ENCODE measurements around the gene GMPPA. TPM values are rescaled to one million over a fixed set of nuclear protein-coding genes. Genes with fewer than 3 reads are reported as not detected.

Gene GMPPA
- total and polyA plus RNA-seq, 2 donors (not counting 1 experiment from before 2014, with no cell fraction given) = 38.3 to 59.7 TPM

DNA sequence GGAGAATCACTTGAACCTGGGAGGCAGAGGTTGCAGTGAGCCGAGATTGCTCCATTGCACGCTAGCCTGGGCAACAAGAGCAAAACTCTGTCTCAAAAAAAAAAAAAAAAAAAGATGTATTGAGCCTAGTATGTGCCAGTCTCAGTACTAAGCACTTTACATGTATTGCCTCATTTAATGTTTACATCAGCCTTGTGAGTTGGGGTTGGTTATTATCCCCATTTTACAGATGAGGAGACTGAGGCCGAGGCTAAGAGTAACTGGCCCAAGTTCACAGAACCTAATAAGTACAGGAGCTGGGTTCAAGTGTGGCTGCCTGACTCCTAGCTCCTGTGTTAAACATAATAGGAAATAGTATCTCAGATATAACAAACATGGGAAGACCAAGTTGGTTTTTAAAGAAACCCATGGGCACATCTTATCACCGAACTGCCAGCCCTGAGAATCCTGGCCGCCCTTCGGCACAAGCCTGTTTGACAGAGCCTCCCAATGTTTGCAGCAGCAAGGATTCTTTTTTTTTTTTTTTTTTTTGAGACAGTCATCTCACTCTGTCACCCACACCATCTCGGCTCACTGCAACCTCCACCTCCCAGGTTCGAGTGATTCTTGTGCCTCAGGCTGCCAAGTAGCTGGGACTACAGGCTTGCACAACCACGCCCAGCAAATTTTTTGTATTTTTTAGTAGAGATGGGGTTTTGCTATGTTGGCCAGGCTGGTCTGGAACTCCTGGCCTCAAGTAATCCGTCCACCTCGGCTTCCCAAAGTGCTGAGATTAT is 24.2 kb upstream of the GMPPA start:
- no peaks in the 10 kb centered on the region for H3K9me3 ChIP-seq (ENCODE audit: control insufficient read depth, insufficient read depth, low read depth, low read length)
- no peak overlapping the region for H3K9ac ChIP-seq (ENCODE audit: insufficient read depth, low read length)
- H3K4me1 ChIP-seq (ENCODE audit: control insufficient read depth, extremely low read depth, insufficient read depth, low read length) = peaks cover 2% of the 10 kb centered on the region
- no peak overlapping the region for H3K4me3 ChIP-seq (replicated peaks in 1 of 4; ENCODE audit: control extremely low read depth in 1 of 4, insufficient read depth in 1 of 4, low read depth in 3 of 4, low read length in 4 of 4)
- peaks cover 4% of the 10 kb centered on the region for H3K36me3 ChIP-seq (ENCODE audit: control insufficient read depth, insufficient read depth, low read length)
- TF ChIP-seq, protein P1, sequence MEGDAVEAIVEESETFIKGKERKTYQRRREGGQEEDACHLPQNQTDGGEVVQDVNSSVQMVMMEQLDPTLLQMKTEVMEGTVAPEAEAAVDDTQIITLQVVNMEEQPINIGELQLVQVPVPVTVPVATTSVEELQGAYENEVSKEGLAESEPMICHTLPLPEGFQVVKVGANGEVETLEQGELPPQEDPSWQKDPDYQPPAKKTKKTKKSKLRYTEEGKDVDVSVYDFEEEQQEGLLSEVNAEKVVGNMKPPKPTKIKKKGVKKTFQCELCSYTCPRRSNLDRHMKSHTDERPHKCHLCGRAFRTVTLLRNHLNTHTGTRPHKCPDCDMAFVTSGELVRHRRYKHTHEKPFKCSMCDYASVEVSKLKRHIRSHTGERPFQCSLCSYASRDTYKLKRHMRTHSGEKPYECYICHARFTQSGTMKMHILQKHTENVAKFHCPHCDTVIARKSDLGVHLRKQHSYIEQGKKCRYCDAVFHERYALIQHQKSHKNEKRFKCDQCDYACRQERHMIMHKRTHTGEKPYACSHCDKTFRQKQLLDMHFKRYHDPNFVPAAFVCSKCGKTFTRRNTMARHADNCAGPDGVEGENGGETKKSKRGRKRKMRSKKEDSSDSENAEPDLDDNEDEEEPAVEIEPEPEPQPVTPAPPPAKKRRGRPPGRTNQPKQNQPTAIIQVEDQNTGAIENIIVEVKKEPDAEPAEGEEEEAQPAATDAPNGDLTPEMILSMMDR (conservative IDR thresholded peaks at IDR 0.05 in 1 of 2, IDR thresholded peaks at IDR 0.05 in 1 of 2; ENCODE audit: low read depth in 1 of 2, low read length in 2 of 2) = no peak
- TF ChIP-seq EZH2 (IDR thresholded peaks at IDR 0.05; ENCODE audit: low read length, missing control alignments) = no peak
- DNase-seq (ENCODE audit: low read depth in 2 of 2) = no peak
- H3K27me3 ChIP-seq (ENCODE audit: control insufficient read depth, insufficient read depth, low read length) = no peaks in the 10 kb centered on the region
- H3K79me2 ChIP-seq (ENCODE audit: control insufficient read depth, insufficient read depth, low read length) = no peaks in the 10 kb centered on the region
- no peak overlapping the region for H3K4me2 ChIP-seq (ENCODE audit: extremely low read depth, insufficient read depth, low read length)
- no peak overlapping the region for H3K27ac ChIP-seq (ENCODE audit: insufficient read depth, low read length)
- H2AFZ ChIP-seq (ENCODE audit: low read length) = no peak overlapping the region
- H4K20me1 ChIP-seq (ENCODE audit: control insufficient read depth, extremely low read depth, insufficient read depth, low read length) = no peaks in the 10 kb centered on the region

DNA sequence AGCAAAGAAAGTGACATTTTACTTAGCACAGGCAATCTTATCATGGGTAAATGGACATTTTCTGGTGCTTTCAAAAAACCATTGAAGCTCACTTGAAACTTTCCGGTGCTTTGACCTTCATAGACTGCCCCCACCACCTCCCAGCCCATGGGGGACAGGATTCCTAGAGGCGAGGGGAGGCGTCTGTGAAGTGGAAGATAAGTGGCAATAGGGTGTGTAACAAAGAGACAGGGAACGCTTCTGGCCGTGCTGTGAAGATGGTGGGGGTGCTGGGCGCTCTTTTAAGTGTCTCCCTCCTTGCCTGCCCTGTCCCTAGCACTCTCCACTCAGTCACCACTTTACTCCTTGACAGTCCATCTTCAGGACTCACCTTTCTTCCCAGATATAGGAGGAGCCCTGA is 23.4 kb upstream of the GMPPA start:
- peaks cover 4% of the 10 kb centered on the region for H3K36me3 ChIP-seq (ENCODE audit: control insufficient read depth, insufficient read depth, low read length)
- DNase-seq (ENCODE audit: low read depth in 2 of 2) = no peak
- no peaks in the 10 kb centered on the region for H3K27me3 ChIP-seq (ENCODE audit: control insufficient read depth, insufficient read depth, low read length)
- H2AFZ ChIP-seq (ENCODE audit: low read length) = no peak overlapping the region
- TF ChIP-seq, protein P1 (conservative IDR thresholded peaks at IDR 0.05 in 1 of 2, IDR thresholded peaks at IDR 0.05 in 1 of 2; ENCODE audit: low read depth in 1 of 2, low read length in 2 of 2) = no peak
- no peak for TF ChIP-seq EZH2 (IDR thresholded peaks at IDR 0.05; ENCODE audit: low read length, missing control alignments)
- no peaks in the 10 kb centered on the region for H4K20me1 ChIP-seq (ENCODE audit: control insufficient read depth, extremely low read depth, insufficient read depth, low read length)
- no peak overlapping the region for H3K4me2 ChIP-seq (ENCODE audit: extremely low read depth, insufficient read depth, low read length)
- H3K79me2 ChIP-seq (ENCODE audit: control insufficient read depth, insufficient read depth, low read length) = no peaks in the 10 kb centered on the region
- H3K9me3 ChIP-seq (ENCODE audit: control insufficient read depth, insufficient read depth, low read depth, low read length) = no peaks in the 10 kb centered on the region
- no peak overlapping the region for H3K4me3 ChIP-seq (replicated peaks in 1 of 4; ENCODE audit: control extremely low read depth in 1 of 4, insufficient read depth in 1 of 4, low read depth in 3 of 4, low read length in 4 of 4)
- H3K27ac ChIP-seq (ENCODE audit: insufficient read depth, low read length) = no peak overlapping the region
- no peaks in the 10 kb centered on the region for H3K4me1 ChIP-seq (ENCODE audit: control insufficient read depth, extremely low read depth, insufficient read depth, low read length)
- no peak overlapping the region for H3K9ac ChIP-seq (ENCODE audit: insufficient read depth, low read length)

DNA sequence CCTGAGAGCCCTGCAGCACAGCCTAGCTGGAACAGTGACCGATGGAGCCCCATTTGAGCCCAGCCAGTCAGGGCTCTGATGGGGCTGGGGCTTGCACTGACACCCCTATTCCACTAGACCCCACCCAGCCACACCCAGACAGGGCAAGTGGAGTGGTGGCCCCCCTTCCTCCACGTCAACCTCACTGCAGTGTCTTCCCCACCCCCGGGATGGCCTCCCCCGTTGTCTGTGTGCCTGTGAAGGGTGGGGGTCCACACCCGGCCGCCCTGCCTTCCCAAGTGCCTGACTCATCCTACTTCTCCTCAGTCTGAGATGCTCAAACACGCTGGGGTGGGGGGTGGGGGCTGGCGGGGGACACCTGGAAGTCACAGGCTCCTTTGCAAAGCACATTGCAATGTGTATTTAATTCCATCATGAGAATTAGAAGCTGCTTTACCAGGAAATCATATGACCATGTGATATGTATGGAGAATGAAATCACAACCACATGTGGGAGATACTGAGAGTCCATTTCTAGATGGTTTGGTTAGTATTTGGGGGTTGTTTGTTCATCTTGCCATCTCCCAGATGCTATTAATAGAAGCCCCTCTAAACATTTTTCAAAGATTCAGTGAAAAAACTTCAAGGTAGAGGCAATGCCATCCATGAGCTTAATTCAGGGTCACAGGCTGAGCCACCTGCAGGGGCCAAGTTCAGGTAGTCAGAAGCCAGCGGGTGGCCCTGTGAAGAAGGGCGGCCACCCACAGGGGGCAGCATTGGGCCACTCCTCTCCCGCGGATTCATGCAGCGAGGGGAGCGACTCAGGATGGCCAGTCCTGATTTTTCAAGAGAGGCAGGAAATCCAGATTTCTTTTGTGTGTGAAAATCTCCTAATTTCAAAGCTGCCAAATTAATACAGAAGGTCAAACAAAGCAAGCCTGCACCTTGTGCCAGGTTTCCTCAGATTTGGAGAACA is 22.7 kb upstream of the GMPPA start:
- H3K36me3 ChIP-seq (ENCODE audit: control insufficient read depth, insufficient read depth, low read length) = peaks cover 4% of the 10 kb centered on the region
- no peak overlapping the region for H3K9ac ChIP-seq (ENCODE audit: insufficient read depth, low read length)
- H3K4me3 ChIP-seq (replicated peaks in 1 of 4; ENCODE audit: control extremely low read depth in 1 of 4, insufficient read depth in 1 of 4, low read depth in 3 of 4, low read length in 4 of 4) = no peak overlapping the region
- H4K20me1 ChIP-seq (ENCODE audit: control insufficient read depth, extremely low read depth, insufficient read depth, low read length) = no peaks in the 10 kb centered on the region
- H3K27ac ChIP-seq (ENCODE audit: insufficient read depth, low read length) = no peak overlapping the region
- no peaks in the 10 kb centered on the region for H3K79me2 ChIP-seq (ENCODE audit: control insufficient read depth, insufficient read depth, low read length)
- H2AFZ ChIP-seq (ENCODE audit: low read length) = no peak overlapping the region
- H3K4me2 ChIP-seq (ENCODE audit: extremely low read depth, insufficient read depth, low read length) = peak overlapping the region; percentile 44
- no peaks in the 10 kb centered on the region for H3K4me1 ChIP-seq (ENCODE audit: control insufficient read depth, extremely low read depth, insufficient read depth, low read length)
- no peak for TF ChIP-seq EZH2 (IDR thresholded peaks at IDR 0.05; ENCODE audit: low read length, missing control alignments)
- TF ChIP-seq, protein P1 (conservative IDR thresholded peaks at IDR 0.05 in 1 of 2, IDR thresholded peaks at IDR 0.05 in 1 of 2; ENCODE audit: low read depth in 1 of 2, low read length in 2 of 2) = peak; percentile 88 to 89
- peak; percentile 58 to 65 for DNase-seq (ENCODE audit: low read depth in 2 of 2)
- H3K9me3 ChIP-seq (ENCODE audit: control insufficient read depth, insufficient read depth, low read depth, low read length) = no peaks in the 10 kb centered on the region
- no peaks in the 10 kb centered on the region for H3K27me3 ChIP-seq (ENCODE audit: control insufficient read depth, insufficient read depth, low read length)

Measured in fibroblast of lung (primary cell).